ENCODE measurements around the gene MGMT. TPM values are rescaled to one million over a fixed set of nuclear protein-coding genes. Genes with fewer than 3 reads are reported as not detected.

The MGMT gene
- total and polyA plus RNA-seq, 9 donors: 13.2 to 28.5 (median 15.8) TPM

GRCh38 chr10:129448086-129448485 is 19.0 kb upstream of the MGMT start:
- no peak overlapping the region for H3K27ac ChIP-seq (ENCODE audit: low read length)
- no CpG with 5 or more reads among the region's 5 CpGs for WGBS (ENCODE audit: insufficient coverage)
- no peaks in the 10 kb centered on the region for H3K27me3 ChIP-seq (ENCODE audit: control insufficient read depth, insufficient read depth, low read length)
- no peaks in the 10 kb centered on the region for H3K4me1 ChIP-seq (ENCODE audit: control insufficient read depth, insufficient read depth, low read length)
- no peak overlapping the region for H3K4me3 ChIP-seq (ENCODE audit: low read length)
- H3K9me3 ChIP-seq (replicated peaks; ENCODE audit: control insufficient read depth, low read depth, low read length): no peaks in the 10 kb centered on the region
- DNase-seq: peak; percentile 80
- no peaks in the 10 kb centered on the region for H3K36me3 ChIP-seq (ENCODE audit: control insufficient read depth, insufficient read depth, low read length)

GRCh38 chr10:129448539-129448938 is 18.5 kb upstream of the MGMT start:
- 78% methylated on average over 3 of the region's 5 CpGs for WGBS (ENCODE audit: insufficient coverage)

GRCh38 chr10:129449893-129450292 is 17.1 kb upstream of the MGMT start:
- Histone ChIP-seq H3K27ac (ENCODE audit: low read length) (no peak overlapping the region), H3K27me3 (ENCODE audit: control insufficient read depth, insufficient read depth, low read length) (no peaks in the 10 kb centered on the region), H3K9me3 (replicated peaks; ENCODE audit: control insufficient read depth, low read depth, low read length) (no peaks in the 10 kb centered on the region), H3K4me1 (ENCODE audit: control insufficient read depth, insufficient read depth, low read length) (no peaks in the 10 kb centered on the region), H3K36me3 (ENCODE audit: control insufficient read depth, insufficient read depth, low read length) (no peaks in the 10 kb centered on the region), H3K4me3 (ENCODE audit: low read length) (no peak overlapping the region)
- DNase-seq: no peak
- no CpG with 5 or more reads among the region's 2 CpGs for WGBS (ENCODE audit: insufficient coverage)

More at GRCh38 chr10:129448539-129448938, 18.5 kb upstream of the MGMT start:
- Histone ChIP-seq H3K9me3 (replicated peaks; ENCODE audit: control insufficient read depth, low read depth, low read length) (no peaks in the 10 kb centered on the region), H3K27me3 (ENCODE audit: control insufficient read depth, insufficient read depth, low read length) (no peaks in the 10 kb centered on the region), H3K4me3 (ENCODE audit: low read length) (no peak overlapping the region), H3K27ac (ENCODE audit: low read length) (no peak overlapping the region), H3K36me3 (ENCODE audit: control insufficient read depth, insufficient read depth, low read length) (no peaks in the 10 kb centered on the region), H3K4me1 (ENCODE audit: control insufficient read depth, insufficient read depth, low read length) (no peaks in the 10 kb centered on the region)
- DNase-seq: no peak

GRCh38 chr10:129450391-129450790 is 16.6 kb upstream of the MGMT start:
- Histone ChIP-seq H3K4me1 (ENCODE audit: control insufficient read depth, insufficient read depth, low read length) (no peaks in the 10 kb centered on the region), H3K9me3 (replicated peaks; ENCODE audit: control insufficient read depth, low read depth, low read length) (no peaks in the 10 kb centered on the region), H3K4me3 (ENCODE audit: low read length) (no peak overlapping the region), H3K27ac (ENCODE audit: low read length) (no peak overlapping the region), H3K36me3 (ENCODE audit: control insufficient read depth, insufficient read depth, low read length) (no peaks in the 10 kb centered on the region), H3K27me3 (ENCODE audit: control insufficient read depth, insufficient read depth, low read length) (no peaks in the 10 kb centered on the region)
- no peak for DNase-seq
- no CpG with 5 or more reads among the region's 3 CpGs for WGBS (ENCODE audit: insufficient coverage)

GRCh38 chr10:129455625-129456024 is 11.4 kb upstream of the MGMT start:
- Histone ChIP-seq H3K36me3 (ENCODE audit: control insufficient read depth, insufficient read depth, low read length) (no peaks in the 10 kb centered on the region), H3K27ac (ENCODE audit: low read length) (no peak overlapping the region), H3K9me3 (replicated peaks; ENCODE audit: control insufficient read depth, low read depth, low read length) (no peaks in the 10 kb centered on the region), H3K4me1 (ENCODE audit: control insufficient read depth, insufficient read depth, low read length) (no peaks in the 10 kb centered on the region), H3K27me3 (ENCODE audit: control insufficient read depth, insufficient read depth, low read length) (no peaks in the 10 kb centered on the region), H3K4me3 (ENCODE audit: low read length) (no peak overlapping the region)
- WGBS (ENCODE audit: insufficient coverage): 94% methylated on average over 2 of the region's 6 CpGs
- DNase-seq: no peak

GRCh38 chr10:129459762-129460539 is 7.1 kb upstream of the MGMT start:
- DNase-seq: no peak
- no peaks in the 10 kb centered on the region for H3K4me1 ChIP-seq (ENCODE audit: control insufficient read depth, insufficient read depth, low read length)
- no peaks in the 10 kb centered on the region for H3K9me3 ChIP-seq (replicated peaks; ENCODE audit: control insufficient read depth, low read depth, low read length)
- H3K27ac ChIP-seq (ENCODE audit: low read length): no peak overlapping the region
- H3K4me3 ChIP-seq (ENCODE audit: low read length): no peak overlapping the region
- 80% methylated on average over 1 of the region's 10 CpGs for WGBS (ENCODE audit: insufficient coverage)
- H3K27me3 ChIP-seq (ENCODE audit: control insufficient read depth, insufficient read depth, low read length): peaks cover 3% of the 10 kb centered on the region
- no peaks in the 10 kb centered on the region for H3K36me3 ChIP-seq (ENCODE audit: control insufficient read depth, insufficient read depth, low read length)

- H3K4me3 ChIP-seq (ENCODE audit: low read length): no peak overlapping the region
- no CpG with 5 or more reads among the region's 6 CpGs for WGBS (ENCODE audit: insufficient coverage)
- no peak overlapping the region for H3K27ac ChIP-seq (ENCODE audit: low read length)
- peaks cover 3% of the 10 kb centered on the region for H3K27me3 ChIP-seq (ENCODE audit: control insufficient read depth, insufficient read depth, low read length)
- DNase-seq: no peak
- H3K9me3 ChIP-seq (replicated peaks; ENCODE audit: control insufficient read depth, low read depth, low read length): no peaks in the 10 kb centered on the region
- H3K4me1 ChIP-seq (ENCODE audit: control insufficient read depth, insufficient read depth, low read length): peaks cover 10% of the 10 kb centered on the region
- H3K36me3 ChIP-seq (ENCODE audit: control insufficient read depth, insufficient read depth, low read length): no peaks in the 10 kb centered on the region
These were observed 4.7 kb upstream of the MGMT start for GRCh38 chr10:129462257-129462795.

GRCh38 chr10:129464251-129464650 is 2.8 kb upstream of the MGMT start:
- WGBS (ENCODE audit: insufficient coverage): 94% methylated on average over 5 of the region's 8 CpGs
- H3K27ac ChIP-seq (ENCODE audit: low read length): no peak overlapping the region
- H3K9me3 ChIP-seq (replicated peaks; ENCODE audit: control insufficient read depth, low read depth, low read length): no peaks in the 10 kb centered on the region
- peaks cover 19% of the 10 kb centered on the region for H3K4me1 ChIP-seq (ENCODE audit: control insufficient read depth, insufficient read depth, low read length)
- no peak overlapping the region for H3K4me3 ChIP-seq (ENCODE audit: low read length)
- DNase-seq: no peak
- no peaks in the 10 kb centered on the region for H3K36me3 ChIP-seq (ENCODE audit: control insufficient read depth, insufficient read depth, low read length)
- peaks cover 3% of the 10 kb centered on the region for H3K27me3 ChIP-seq (ENCODE audit: control insufficient read depth, insufficient read depth, low read length)

GRCh38 chr10:129465796-129466702 is 992 bp upstream of the MGMT start:
- Histone ChIP-seq H3K36me3 (ENCODE audit: control insufficient read depth, insufficient read depth, low read length) (peaks cover 5% of the 10 kb centered on the region), H3K9me3 (replicated peaks; ENCODE audit: control insufficient read depth, low read depth, low read length) (no peaks in the 10 kb centered on the region), H3K27ac (ENCODE audit: low read length) (peak overlapping the region; percentile 73), H3K4me1 (ENCODE audit: control insufficient read depth, insufficient read depth, low read length) (peaks cover 19% of the 10 kb centered on the region), H3K4me3 (ENCODE audit: low read length) (peak overlapping the region; percentile 52), H3K27me3 (ENCODE audit: control insufficient read depth, insufficient read depth, low read length) (peaks cover 3% of the 10 kb centered on the region)
- WGBS (ENCODE audit: insufficient coverage): 71% methylated on average over 14 of the region's 21 CpGs
- no peak for DNase-seq

Data from muscle of leg (tissue), 11 donors.